ENCODE data around the gene UTF1. TPM values are rescaled to one million over a fixed set of nuclear protein-coding genes. Genes with fewer than 3 reads are reported as not detected.

UTF1 gene
- total RNA-seq, 1 donor from 2014 or later: not detected

GRCh38 chr10:133191651-133192050 lies 38.4 kb upstream of the UTF1 start:
- DNase-seq (ENCODE audit: low spot score in 2 of 2, unreplicated experiment in 2 of 2): no peak
- Mint-ChIP-seq H3K36me3 (peaks cover 8% of the 10 kb centered on the region), H3K27me3 (ENCODE audit: low read depth) (peaks cover 17% of the 10 kb centered on the region), H3K4me3 (no peak overlapping the region), H3K9me3 (peaks cover 21% of the 10 kb centered on the region), H3K27ac (no peak overlapping the region), H3K4me1 (peaks cover 6% of the 10 kb centered on the region)
- TF ChIP-seq CTCF (IDR thresholded peaks at IDR 0.05; ENCODE audit: unreplicated experiment): no peak

- Mint-ChIP-seq H3K4me1 (peaks cover 4% of the 10 kb centered on the region), H3K36me3 (peaks cover 8% of the 10 kb centered on the region), H3K27me3 (ENCODE audit: low read depth) (peaks cover 17% of the 10 kb centered on the region), H3K9me3 (peaks cover 21% of the 10 kb centered on the region), H3K27ac (no peak overlapping the region), H3K4me3 (no peak overlapping the region)
- no peak for DNase-seq (ENCODE audit: low spot score in 2 of 2, unreplicated experiment in 2 of 2)
- TF ChIP-seq CTCF (IDR thresholded peaks at IDR 0.05; ENCODE audit: unreplicated experiment): no peak
Observed at GRCh38 chr10:133194151-133194550, 35.9 kb upstream of the UTF1 start.

- no peak overlapping the region for H3K27ac Mint-ChIP-seq
- no peak for DNase-seq (ENCODE audit: low spot score in 2 of 2, unreplicated experiment in 2 of 2)
- TF ChIP-seq CTCF (IDR thresholded peaks at IDR 0.05; ENCODE audit: unreplicated experiment): no peak
- peaks cover 21% of the 10 kb centered on the region for H3K9me3 Mint-ChIP-seq
- H3K27me3 Mint-ChIP-seq (ENCODE audit: low read depth): peaks cover 17% of the 10 kb centered on the region
- peaks cover 8% of the 10 kb centered on the region for H3K36me3 Mint-ChIP-seq
- peaks cover 4% of the 10 kb centered on the region for H3K4me1 Mint-ChIP-seq
- H3K4me3 Mint-ChIP-seq: no peak overlapping the region
Observed at GRCh38 chr10:133195096-133195495, 34.9 kb upstream of the UTF1 start.

GRCh38 chr10:133195611-133196010 lies 34.4 kb upstream of the UTF1 start:
- peaks cover 4% of the 10 kb centered on the region for H3K4me1 Mint-ChIP-seq
- no peak for DNase-seq (ENCODE audit: low spot score in 2 of 2, unreplicated experiment in 2 of 2)
- no peak overlapping the region for H3K4me3 Mint-ChIP-seq
- H3K27ac Mint-ChIP-seq: no peak overlapping the region
- H3K27me3 Mint-ChIP-seq (ENCODE audit: low read depth): peaks cover 17% of the 10 kb centered on the region
- peaks cover 8% of the 10 kb centered on the region for H3K36me3 Mint-ChIP-seq
- H3K9me3 Mint-ChIP-seq: peaks cover 21% of the 10 kb centered on the region
- TF ChIP-seq CTCF (IDR thresholded peaks at IDR 0.05; ENCODE audit: unreplicated experiment): no peak

- Mint-ChIP-seq H3K36me3 (peaks cover 8% of the 10 kb centered on the region), H3K27ac (peak overlapping the region; percentile 66), H3K4me1 (peaks cover 4% of the 10 kb centered on the region), H3K4me3 (no peak overlapping the region), H3K9me3 (peaks cover 21% of the 10 kb centered on the region), H3K27me3 (ENCODE audit: low read depth) (peaks cover 17% of the 10 kb centered on the region)
- peak in 1 of 2 experiments; percentile 19 for DNase-seq (ENCODE audit: low spot score in 2 of 2, unreplicated experiment in 2 of 2)
- no peak for TF ChIP-seq CTCF (IDR thresholded peaks at IDR 0.05; ENCODE audit: unreplicated experiment)
Observed at GRCh38 chr10:133196221-133196915, 33.6 kb upstream of the UTF1 start.

All from mesothelial cell of epicardium (in vitro differentiated cells).